Thyroid gland (tissue), 4 donors: ENCODE measurements around the gene CFAP53. TPM values are rescaled to one million over a fixed set of nuclear protein-coding genes. Genes with fewer than 3 reads are reported as not detected.

Experiments
- DNase-seq, 2 donors: peaks; one replicate each; pipeline ENCODE4 v3.0.0-alpha.2; 2019
- H3K27ac ChIP-seq, 3 donors: fragments of 200-600 bp; sonication (generic); 1 replicate in 2 of 3; 2 replicates in 1 of 3; pipeline ENCODE4 v1.5.1; 2016 to 2019; ENCODE audit warnings: mild to moderate bottlenecking in 1 of 3, moderate library complexity in 1 of 3
- H3K27me3 ChIP-seq: fragments of 200-600 bp; sonication (generic); one replicate; pipeline ENCODE4 v1.5.1; 2019
- H3K36me3 ChIP-seq, 2 donors: fragments of 200-600 bp; sonication (generic); one replicate each; pipeline ENCODE4 v1.5.1; 2016 to 2019
- H3K4me1 ChIP-seq, 2 donors: fragments of 200-600 bp; sonication (generic); one replicate each; pipeline ENCODE4 v1.5.1; 2017 to 2019
- H3K4me3 ChIP-seq, 3 donors: fragments of 200-600 bp; sonication (generic); replicated peaks in 1 of 3; 1 replicate in 2 of 3; 2 replicates in 1 of 3; pipeline ENCODE4 v1.5.1; 2016; ENCODE audit warnings: mild to moderate bottlenecking in 1 of 3
- H3K9me3 ChIP-seq: fragments of 200-600 bp; sonication (generic); one replicate; pipeline ENCODE4 v1.5.1; 2017
- POLR2A ChIP-seq, 2 donors: fragments of 450-650 bp; IDR thresholded peaks; one replicate each; pipeline ENCODE4 v1.6.1; 2017; ENCODE audit warnings: antibody characterized with exemption in 2 of 2, mild to moderate bottlenecking in 2 of 2, moderate library complexity in 1 of 2
- WGBS, 2 donors: methylation state at CpG; one replicate each; pipeline ENCODE4 v1.1.5; 2017; 5-methylcytosine and 5-hydroxymethylcytosine counted together
- intact Hi-C: fragments of 100-400 bp; cut with DNase I; formaldehyde crosslinking; loops from one replicate; pipeline ENCODE4 v1.15.1; 2023
- total RNA-seq, 4 donors: library from RNA; depleted of rRNA; stranded (reverse); fragments of >200 nt; gene quantifications; one replicate each; pipeline ENCODE4 v1.2.3, GENCODE V29; 2016
- TF ChIP-seq, protein P1 (sequence below), 6 experiments: fragments of 200-600 bp in 3 of 6; fragments of 450-650 bp in 3 of 6; sonication (generic) in 3 of 6; IDR thresholded peaks; one replicate each; pipeline ENCODE4 v1.5.1; 2016 to 2019; ENCODE audit warnings: antibody characterized with exemption in 6 of 6, mild to moderate bottlenecking in 2 of 6, inconsistent platforms in 1 of 6, moderate library complexity in 1 of 6

Gene CFAP53
- total RNA-seq, 4 donors from 2014 or later, result 1.2 to 2.7 (median 1.5) TPM; not detected in 1

DNA sequence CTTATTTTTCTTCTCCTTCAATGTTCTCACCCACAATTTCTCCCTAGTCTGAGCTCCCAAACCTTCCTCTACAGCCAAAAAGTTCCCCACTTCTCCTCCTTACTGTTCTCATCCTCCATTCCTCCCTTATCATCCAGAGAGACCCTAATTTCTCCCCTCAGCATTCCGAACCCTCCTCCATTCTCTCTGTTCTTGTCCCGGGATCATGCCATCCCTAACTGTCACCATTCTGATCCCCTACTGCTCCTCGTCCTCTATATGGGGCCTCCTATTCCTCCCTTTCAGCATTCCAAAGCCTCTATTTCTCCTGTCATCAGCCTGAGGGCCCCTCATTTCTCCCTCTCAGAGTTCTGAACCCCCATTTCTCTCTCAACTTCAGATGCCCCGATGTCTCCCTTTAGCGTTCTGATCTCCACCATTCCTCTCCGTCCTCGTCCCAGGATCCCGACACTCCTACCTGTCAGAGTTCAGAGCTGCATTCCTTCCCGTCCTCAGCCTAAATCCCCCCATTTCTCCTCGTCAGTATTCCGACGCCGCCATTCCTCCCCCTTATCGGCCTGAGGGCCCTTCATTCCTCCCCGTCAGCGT lies 14.5 kb upstream of the CFAP53 start:
- no peak for DNase-seq

DNA sequence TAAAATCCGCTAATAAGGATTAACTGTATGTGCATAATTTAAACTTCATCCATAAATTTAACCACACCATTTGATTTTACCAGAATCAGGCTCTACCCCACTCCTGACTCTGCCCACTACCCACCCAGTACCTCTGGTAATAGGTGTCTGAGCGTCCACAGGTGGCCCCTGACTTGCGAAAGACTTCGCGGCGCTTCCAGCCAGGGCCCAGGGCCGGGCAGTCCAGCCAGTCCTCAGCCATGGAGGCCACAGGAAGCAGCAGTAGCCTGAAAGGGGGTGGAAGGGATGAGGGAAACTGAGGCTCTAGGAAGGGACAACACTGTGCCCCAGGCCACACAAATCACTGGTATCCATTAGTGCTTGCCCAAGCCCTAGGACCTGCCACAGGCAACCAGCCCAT lies 13.5 kb upstream of the CFAP53 start:
- Histone ChIP-seq H3K27me3 (no peaks in the 10 kb centered on the region), H3K36me3 (peaks cover 34 to 36% of the 10 kb centered on the region in 2 donors), H3K4me1 (peaks cover 17% of the 10 kb centered on the region in 2 donors), H3K27ac (no peak overlapping the region), H3K4me3 (no peak overlapping the region), H3K9me3 (no peaks in the 10 kb centered on the region)
- intact Hi-C loops, result loop anchor here (10.0 kb wide), 1 partner anchor 75 kb away; no protein-coding TSS in a partner anchor
- 92 to 94% methylated on average over 7 of the region's 7 CpGs for WGBS, 2 donors
- no peak for DNase-seq
- TF ChIP-seq POLR2A (IDR thresholded peaks at IDR 0.05), result no peak
- TF ChIP-seq, protein P1, sequence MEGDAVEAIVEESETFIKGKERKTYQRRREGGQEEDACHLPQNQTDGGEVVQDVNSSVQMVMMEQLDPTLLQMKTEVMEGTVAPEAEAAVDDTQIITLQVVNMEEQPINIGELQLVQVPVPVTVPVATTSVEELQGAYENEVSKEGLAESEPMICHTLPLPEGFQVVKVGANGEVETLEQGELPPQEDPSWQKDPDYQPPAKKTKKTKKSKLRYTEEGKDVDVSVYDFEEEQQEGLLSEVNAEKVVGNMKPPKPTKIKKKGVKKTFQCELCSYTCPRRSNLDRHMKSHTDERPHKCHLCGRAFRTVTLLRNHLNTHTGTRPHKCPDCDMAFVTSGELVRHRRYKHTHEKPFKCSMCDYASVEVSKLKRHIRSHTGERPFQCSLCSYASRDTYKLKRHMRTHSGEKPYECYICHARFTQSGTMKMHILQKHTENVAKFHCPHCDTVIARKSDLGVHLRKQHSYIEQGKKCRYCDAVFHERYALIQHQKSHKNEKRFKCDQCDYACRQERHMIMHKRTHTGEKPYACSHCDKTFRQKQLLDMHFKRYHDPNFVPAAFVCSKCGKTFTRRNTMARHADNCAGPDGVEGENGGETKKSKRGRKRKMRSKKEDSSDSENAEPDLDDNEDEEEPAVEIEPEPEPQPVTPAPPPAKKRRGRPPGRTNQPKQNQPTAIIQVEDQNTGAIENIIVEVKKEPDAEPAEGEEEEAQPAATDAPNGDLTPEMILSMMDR (IDR thresholded peaks at IDR 0.05), result no peak

More for the DNA sequence above, 14.5 kb upstream of the CFAP53 start:
- 2% methylated on average over 16 of the region's 16 CpGs for WGBS, 2 donors
- Histone ChIP-seq H3K36me3 (peaks cover 23 to 26% of the 10 kb centered on the region in 2 donors), H3K27me3 (no peaks in the 10 kb centered on the region), H3K4me1 (peaks cover 17% of the 10 kb centered on the region in 2 donors), H3K27ac (peak overlapping the region; percentile 92 to 94 (median 94)), H3K4me3 (peak overlapping the region; percentile 62 to 85 (median 65)), H3K9me3 (no peaks in the 10 kb centered on the region)
- no peak for TF ChIP-seq POLR2A (IDR thresholded peaks at IDR 0.05)
- TF ChIP-seq, protein P1 (IDR thresholded peaks at IDR 0.05), result no peak
- intact Hi-C loops, result loop anchor here (10.0 kb wide), 1 partner anchor 74 kb away; no protein-coding TSS in a partner anchor

DNA sequence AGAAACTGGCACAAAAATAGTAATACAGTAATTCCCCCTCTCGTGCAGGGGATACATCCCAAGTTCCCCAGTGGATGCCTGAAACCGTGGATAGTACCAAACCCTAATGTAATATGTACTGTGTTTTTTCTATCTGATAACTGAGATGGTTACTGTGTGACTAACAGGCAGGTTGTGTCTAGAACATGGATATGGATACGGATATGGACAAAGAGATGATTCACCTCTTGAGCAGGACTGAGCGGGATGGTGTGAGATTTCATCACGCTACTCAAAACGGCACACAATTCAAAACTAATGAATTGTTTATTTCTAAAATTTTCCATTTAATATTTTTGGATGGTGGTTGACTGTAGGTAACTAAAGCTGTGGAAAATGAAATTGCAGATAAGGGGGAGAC lies 11.6 kb upstream of the CFAP53 start:
- Histone ChIP-seq H3K27me3 (no peaks in the 10 kb centered on the region), H3K36me3 (peaks cover 42 to 43% of the 10 kb centered on the region in 2 donors), H3K27ac (no peak overlapping the region), H3K9me3 (no peaks in the 10 kb centered on the region), H3K4me1 (peaks cover 17% of the 10 kb centered on the region in 2 donors), H3K4me3 (no peak overlapping the region)
- intact Hi-C loops, result no loop called here
- no peak for DNase-seq
- TF ChIP-seq, protein P1 (IDR thresholded peaks at IDR 0.05), result no peak
- no peak for TF ChIP-seq POLR2A (IDR thresholded peaks at IDR 0.05)
- WGBS, 2 donors, result 91 to 92% methylated on average over 6 of the region's 6 CpGs

DNA sequence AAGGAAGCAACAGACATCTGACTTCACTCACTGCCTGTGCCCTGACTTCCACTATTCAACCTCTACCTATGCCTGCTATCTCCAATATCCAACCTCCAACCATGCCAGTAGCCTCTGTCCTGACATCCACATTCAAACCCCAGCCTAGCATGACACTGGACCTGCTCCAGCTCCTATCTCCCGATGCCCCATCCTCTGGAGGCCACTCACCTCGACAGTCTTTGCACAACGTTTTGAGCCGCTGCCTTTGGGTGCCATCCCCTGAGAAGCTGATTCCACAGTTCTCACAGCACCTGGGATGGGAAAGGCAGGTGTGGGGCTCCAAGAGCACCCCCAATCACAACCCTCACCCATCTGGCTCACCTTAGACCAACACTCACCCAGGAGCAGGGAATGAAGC lies 10.2 kb upstream of the CFAP53 start:
- TF ChIP-seq POLR2A (IDR thresholded peaks at IDR 0.05), result no peak
- TF ChIP-seq, protein P1 (IDR thresholded peaks at IDR 0.05), result no peak
- no peak overlapping the region for H3K4me3 ChIP-seq
- no peak for DNase-seq
- no peak overlapping the region for H3K27ac ChIP-seq
- peaks cover 11 to 13% of the 10 kb centered on the region in 2 donors for H3K4me1 ChIP-seq
- H3K27me3 ChIP-seq, result no peaks in the 10 kb centered on the region
- H3K36me3 ChIP-seq, result peaks cover 57% of the 10 kb centered on the region in 2 donors
- intact Hi-C loops, result no loop called here
- WGBS, 2 donors, result 88 to 91% methylated on average over 4 of the region's 4 CpGs
- H3K9me3 ChIP-seq, result no peaks in the 10 kb centered on the region

DNA sequence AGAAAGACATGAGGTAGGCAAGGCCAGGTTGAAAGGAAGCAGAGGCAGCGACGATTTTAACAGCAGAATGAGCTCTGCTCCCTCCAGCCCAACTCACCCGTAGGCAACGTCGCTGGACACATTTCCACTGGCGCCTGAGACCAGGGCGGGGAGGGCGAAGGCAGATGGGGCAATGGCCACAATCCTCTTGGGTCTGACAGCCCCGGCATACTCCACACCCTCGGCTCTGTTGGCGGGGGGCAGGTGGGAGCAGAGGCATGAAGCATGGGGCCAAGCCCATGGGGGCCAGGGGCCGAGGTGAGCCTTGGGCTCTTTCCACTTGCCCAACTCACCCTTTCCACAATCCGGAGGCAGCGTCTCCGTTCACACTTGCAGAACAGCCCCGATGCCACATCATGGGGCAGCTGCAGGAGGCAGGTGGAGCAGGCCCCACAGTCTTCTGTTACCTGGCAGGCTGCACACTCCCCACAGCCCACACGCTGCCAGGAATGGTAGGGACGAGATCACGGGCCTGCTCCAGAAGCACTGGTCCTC lies 9.3 kb upstream of the CFAP53 start:
- no peak overlapping the region for H3K4me3 ChIP-seq
- peaks cover 62 to 63% of the 10 kb centered on the region in 2 donors for H3K36me3 ChIP-seq
- no peaks in the 10 kb centered on the region for H3K9me3 ChIP-seq
- intact Hi-C loops, result no loop called here
- TF ChIP-seq, protein P1 (IDR thresholded peaks at IDR 0.05), result no peak
- no peak for TF ChIP-seq POLR2A (IDR thresholded peaks at IDR 0.05)
- H3K4me1 ChIP-seq, result peaks cover 11 to 12% of the 10 kb centered on the region in 2 donors
- WGBS, 2 donors, result 96 to 98% methylated on average over 16 to 18 of the region's 19 CpGs
- DNase-seq, result no peak
- no peaks in the 10 kb centered on the region for H3K27me3 ChIP-seq
- no peak overlapping the region for H3K27ac ChIP-seq
